Activated CD8-positive, alpha-beta memory T cell treated with anti-CD3 and anti-CD28 coated beads for 36 hours (primary cell): Measurements from ENCODE around the gene SIX1. TPM values are rescaled to one million over a fixed set of nuclear protein-coding genes. Genes with fewer than 3 reads are reported as not detected.

Source experiments
- CTCF ChIA-PET: fragments of 350-600 bp; sonication (Branson Sonifier 250); formaldehyde crosslinking; loops from one replicate; lab custom pipeline; 2021; ENCODE audit warnings: antibody characterized with exemption; lab: Charles Lee
- POLR2A ChIA-PET: fragments of 350-600 bp; sonication (Branson Sonifier 250); formaldehyde crosslinking; loops from one replicate; lab custom pipeline; 2021; ENCODE audit warnings: antibody characterized with exemption; lab: Charles Lee
- total RNA-seq, 2 experiments: library from RNA; stranded (reverse); gene quantifications; one replicate each; pipeline ENCODE4 v1.2.3, GENCODE V29; 2021

Gene SIX1
- total RNA-seq, 2 experiments from 2014 or later: not detected

GRCh38 chr14:60656686-60657455 lies 7.6 kb upstream of the SIX1 start:
- ChIA-PET POLR2A (no interaction called here), CTCF (interaction anchor here (1.1 kb wide), 2 partner anchors 31 to 201 kb away, joined by 3 to 4 read pairs; no protein-coding TSS in a partner anchor)

- POLR2A ChIA-PET: no interaction called here
Measured at GRCh38 chr14:60655898-60656685, 6.8 kb upstream of the SIX1 start.

GRCh38 chr14:60655119-60655897 lies 6.0 kb upstream of the SIX1 start:
- POLR2A ChIA-PET: no interaction called here
- CTCF ChIA-PET: interaction anchor here (0.6 to 1.1 kb wide), 2 partner anchors 29 to 169 kb away, joined by 3 to 4 read pairs; partner anchors contain the start of gene C14orf39

More at GRCh38 chr14:60655898-60656685, 6.8 kb upstream of the SIX1 start:
- CTCF ChIA-PET: interaction anchor here (1.1 kb wide), 1 partner anchor 30 kb away, joined by 4 read pairs; no protein-coding TSS in a partner anchor

GRCh38 chr14:60654334-60654821 lies 5.1 kb upstream of the SIX1 start:
- POLR2A ChIA-PET: no interaction called here
- CTCF ChIA-PET: interaction anchor here (0.6 kb wide), 1 partner anchor 169 kb away, joined by 3 read pairs; the partner anchor contains the start of gene C14orf39

- CTCF ChIA-PET: no interaction called here
- POLR2A ChIA-PET: no interaction called here
Measured at GRCh38 chr14:60653701-60654161, 4.5 kb upstream of the SIX1 start.

- CTCF ChIA-PET: no interaction called here
- POLR2A ChIA-PET: no interaction called here
Measured at GRCh38 chr14:60652674-60653651, 3.7 kb upstream of the SIX1 start.

GRCh38 chr14:60651796-60652673 lies 2.8 kb upstream of the SIX1 start:
- CTCF ChIA-PET: interaction anchor here (0.6 kb wide), 1 partner anchor 36 kb away, joined by 4 read pairs; no protein-coding TSS in a partner anchor
- POLR2A ChIA-PET: no interaction called here

- POLR2A ChIA-PET: interaction anchor here (0.6 kb wide), 1 partner anchor 115 kb away, joined by 3 read pairs; no protein-coding TSS in a partner anchor
- CTCF ChIA-PET: interaction anchor here (0.6 kb wide), 1 partner anchor 35 kb away, joined by 4 read pairs; no protein-coding TSS in a partner anchor
Measured at GRCh38 chr14:60651086-60651795, 2.0 kb upstream of the SIX1 start.

- ChIA-PET POLR2A (interaction anchor here (0.6 kb wide), 1 partner anchor 115 kb away, joined by 3 read pairs; no protein-coding TSS in a partner anchor), CTCF (no interaction called here)
Measured at GRCh38 chr14:60650373-60650961, 1.2 kb upstream of the SIX1 start.

- CTCF ChIA-PET: no interaction called here
- POLR2A ChIA-PET: no interaction called here
Measured at GRCh38 chr14:60649875-60650372, 647 bp upstream of the SIX1 start.

GRCh38 chr14:60648249-60648933 lies 886 bp downstream of the SIX1 start:
- CTCF ChIA-PET: no interaction called here
- POLR2A ChIA-PET: no interaction called here

GRCh38 chr14:60647837-60648248 lies 1.4 kb downstream of the SIX1 start:
- ChIA-PET CTCF (no interaction called here), POLR2A (no interaction called here)

- ChIA-PET CTCF (no interaction called here), POLR2A (no interaction called here)
Measured at GRCh38 chr14:60647081-60647836, 2.0 kb downstream of the SIX1 start.

GRCh38 chr14:60646226-60646818 lies 3.0 kb downstream of the SIX1 start:
- POLR2A ChIA-PET: no interaction called here
- CTCF ChIA-PET: interaction anchor here (0.6 kb wide), 1 partner anchor 13 kb away, joined by 3 read pairs; no protein-coding TSS in a partner anchor
